Rectal smooth muscle tissue (tissue), 1 donor: ENCODE results near the gene PCDHAC2.

Source experiments
- H3K27ac ChIP-seq: one replicate; pipeline ENCODE4 v1.7.0; 2013; ENCODE audit warnings: low read depth, low read length, inconsistent platforms
- H3K27me3 ChIP-seq: one replicate; pipeline ENCODE4 v1.7.0; 2013; ENCODE audit warnings: low read length; ENCODE audit not compliant: control insufficient read depth, insufficient read depth
- H3K36me3 ChIP-seq: one replicate; pipeline ENCODE4 v1.7.0; 2013; ENCODE audit warnings: low read length; ENCODE audit not compliant: control insufficient read depth, insufficient read depth
- H3K4me1 ChIP-seq: one replicate; pipeline ENCODE4 v1.7.0; 2013; ENCODE audit warnings: low read length; ENCODE audit not compliant: control insufficient read depth, insufficient read depth
- H3K4me3 ChIP-seq: one replicate; pipeline ENCODE4 v1.7.0; 2013; ENCODE audit warnings: low read length
- H3K9ac ChIP-seq: one replicate; pipeline ENCODE4 v1.7.0; 2013; ENCODE audit warnings: low read length

PCDHAC2 gene, protein sequence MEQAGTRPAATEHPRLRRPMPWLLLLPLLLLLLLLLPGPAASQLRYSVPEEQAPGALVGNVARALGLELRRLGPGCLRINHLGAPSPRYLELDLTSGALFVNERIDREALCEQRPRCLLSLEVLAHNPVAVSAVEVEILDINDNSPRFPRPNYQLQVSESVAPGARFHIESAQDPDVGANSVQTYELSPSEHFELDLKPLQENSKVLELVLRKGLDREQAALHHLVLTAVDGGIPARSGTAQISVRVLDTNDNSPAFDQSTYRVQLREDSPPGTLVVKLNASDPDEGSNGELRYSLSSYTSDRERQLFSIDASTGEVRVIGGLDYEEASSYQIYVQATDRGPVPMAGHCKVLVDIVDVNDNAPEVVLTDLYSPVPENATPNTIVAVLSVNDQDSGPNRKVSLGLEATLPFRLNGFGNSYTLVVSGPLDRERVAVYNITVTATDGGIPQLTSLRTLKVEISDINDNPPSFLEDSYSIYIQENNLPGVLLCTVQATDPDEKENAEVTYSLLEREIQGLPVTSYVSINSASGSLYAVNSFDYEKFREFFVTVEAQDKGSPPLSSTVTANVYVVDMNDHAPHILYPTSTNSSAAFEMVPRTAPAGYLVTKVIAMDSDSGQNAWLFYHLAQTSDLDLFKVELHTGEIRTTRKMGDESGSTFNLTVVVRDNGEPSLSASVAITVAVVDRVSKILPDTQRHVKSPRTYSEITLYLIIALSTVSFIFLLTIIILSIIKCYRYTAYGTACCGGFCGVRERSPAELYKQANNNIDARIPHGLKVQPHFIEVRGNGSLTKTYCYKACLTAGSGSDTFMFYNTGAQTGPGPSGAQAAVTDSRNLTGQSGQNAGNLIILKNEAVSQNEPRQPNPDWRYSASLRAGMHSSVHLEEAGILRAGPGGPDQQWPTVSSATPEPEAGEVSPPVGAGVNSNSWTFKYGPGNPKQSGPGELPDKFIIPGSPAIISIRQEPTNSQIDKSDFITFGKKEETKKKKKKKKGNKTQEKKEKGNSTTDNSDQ

DNA sequence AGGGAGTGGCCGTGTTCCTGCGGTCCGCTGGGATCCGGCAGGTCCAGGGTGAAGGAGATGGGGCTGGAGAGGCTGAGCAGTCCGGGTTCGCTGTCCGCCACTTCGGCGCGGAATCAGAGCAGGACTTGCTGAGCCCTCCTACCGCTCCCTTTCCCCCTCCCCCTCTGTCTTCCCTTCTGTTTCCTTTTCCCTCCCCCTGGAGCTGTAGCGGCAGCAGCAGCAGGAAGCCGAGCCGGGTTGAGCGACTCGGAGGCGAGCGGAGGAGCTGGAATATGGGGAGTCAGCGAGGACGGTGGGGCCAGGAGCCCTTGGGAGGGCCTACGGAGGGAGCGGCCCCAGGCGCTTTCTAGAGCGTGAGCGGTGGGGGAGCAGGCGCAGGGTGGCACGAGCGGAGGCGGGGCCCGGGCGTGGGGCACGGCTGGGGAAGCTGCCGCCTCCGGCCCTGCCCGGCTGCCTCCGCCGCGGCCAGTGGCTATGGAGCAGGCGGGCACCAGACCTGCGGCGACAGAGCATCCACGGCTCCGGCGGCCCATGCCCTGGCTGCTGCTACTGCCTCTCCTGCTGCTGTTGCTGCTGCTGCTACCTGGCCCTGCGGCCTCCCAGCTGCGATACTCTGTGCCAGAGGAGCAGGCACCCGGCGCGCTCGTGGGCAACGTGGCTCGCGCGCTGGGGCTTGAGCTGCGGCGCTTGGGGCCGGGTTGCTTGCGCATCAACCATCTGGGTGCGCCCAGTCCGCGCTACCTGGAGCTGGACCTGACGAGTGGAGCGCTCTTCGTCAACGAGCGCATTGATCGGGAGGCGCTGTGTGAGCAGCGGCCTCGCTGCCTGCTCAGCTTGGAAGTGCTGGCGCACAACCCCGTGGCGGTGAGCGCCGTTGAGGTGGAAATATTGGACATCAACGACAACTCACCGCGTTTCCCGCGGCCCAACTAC is at the start of gene PCDHAC2:
Gene PCDHAC2, plus strand, starts transcription at position 184 of the 933 bp plus-strand sequence. Its CDS starts 291 bp downstream, at position 475.
- Histone ChIP-seq H3K4me1 (peaks cover 2% of the 10 kb centered on the region), H3K27me3 (no peaks in the 10 kb centered on the region), H3K4me3 (peak within 1 kb of the TSS; percentile 44), H3K36me3 (no peaks in the 10 kb centered on the region), H3K9ac (no peak within 1 kb of the TSS), H3K27ac (no peak within 1 kb of the TSS)

DNA sequence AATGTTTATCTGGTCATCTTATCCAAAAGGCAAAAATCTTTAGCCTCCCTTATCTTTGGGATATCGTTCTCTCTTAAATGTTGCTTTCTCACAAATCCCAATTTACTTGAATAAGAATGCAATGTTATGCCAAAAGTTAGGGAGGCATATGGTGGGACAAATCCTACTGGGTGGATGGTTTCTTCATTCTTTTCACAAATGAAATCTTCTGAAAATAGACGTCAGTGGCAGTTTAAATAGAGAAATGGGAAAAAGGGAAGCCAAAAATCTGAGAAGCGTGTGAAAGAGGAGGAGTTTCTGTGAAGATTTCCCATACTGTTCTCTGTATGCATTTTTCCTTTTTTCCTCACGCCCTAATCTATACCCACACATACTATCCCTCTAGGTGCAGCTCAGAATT is 42.7 kb upstream of the PCDHAC2 start:
- Histone ChIP-seq H3K4me1 (no peaks in the 10 kb centered on the region), H3K27me3 (no peaks in the 10 kb centered on the region), H3K4me3 (no peak overlapping the region), H3K36me3 (no peaks in the 10 kb centered on the region), H3K27ac (no peak overlapping the region), H3K9ac (no peak overlapping the region)

DNA sequence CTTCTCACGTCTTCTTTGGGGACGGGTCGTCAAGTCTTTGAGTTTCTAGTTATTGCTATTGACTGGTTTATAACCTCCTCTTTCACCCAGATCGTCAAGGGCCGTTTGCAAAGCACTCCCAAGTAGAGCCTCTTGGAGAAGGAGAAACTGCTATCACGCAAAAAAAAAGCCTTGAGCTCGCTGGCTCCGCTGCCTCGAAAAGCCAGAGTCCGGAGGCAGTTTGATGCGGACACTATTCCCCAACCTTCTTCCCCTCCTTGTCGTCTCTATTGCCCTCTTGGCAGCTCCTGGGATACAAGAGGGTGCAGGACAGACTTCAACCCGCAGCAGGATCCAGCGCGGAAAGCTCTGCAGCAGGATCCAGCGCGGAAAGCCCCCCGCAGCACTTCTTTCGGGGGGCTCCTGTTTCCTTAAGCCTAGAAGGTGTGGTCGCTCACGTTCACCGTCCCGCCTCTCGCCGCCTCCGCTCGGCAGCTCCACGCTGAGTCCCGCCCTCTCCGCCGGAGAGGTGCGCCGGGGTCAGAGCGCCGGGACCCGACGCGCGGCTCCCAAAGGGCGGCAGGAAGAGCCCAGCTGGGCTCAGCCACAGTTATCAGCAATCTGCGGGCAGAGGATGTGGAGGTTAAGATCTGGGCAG is 40.4 kb upstream of the PCDHAC2 start, which contains the start of gene PCDHAC1:
Gene PCDHAC1, plus strand, starts transcription at position 494 of the 637 bp plus-strand sequence. CDS start 594 bp downstream, outside the sequence.
- H3K36me3 ChIP-seq, result no peaks in the 10 kb centered on the region
- H3K9ac ChIP-seq, result no peak within 1 kb of the TSS
- H3K4me3 ChIP-seq, result peak within 1 kb of the TSS; percentile 68
- no peaks in the 10 kb centered on the region for H3K4me1 ChIP-seq
- no peaks in the 10 kb centered on the region for H3K27me3 ChIP-seq
- H3K27ac ChIP-seq, result no peak within 1 kb of the TSS

DNA sequence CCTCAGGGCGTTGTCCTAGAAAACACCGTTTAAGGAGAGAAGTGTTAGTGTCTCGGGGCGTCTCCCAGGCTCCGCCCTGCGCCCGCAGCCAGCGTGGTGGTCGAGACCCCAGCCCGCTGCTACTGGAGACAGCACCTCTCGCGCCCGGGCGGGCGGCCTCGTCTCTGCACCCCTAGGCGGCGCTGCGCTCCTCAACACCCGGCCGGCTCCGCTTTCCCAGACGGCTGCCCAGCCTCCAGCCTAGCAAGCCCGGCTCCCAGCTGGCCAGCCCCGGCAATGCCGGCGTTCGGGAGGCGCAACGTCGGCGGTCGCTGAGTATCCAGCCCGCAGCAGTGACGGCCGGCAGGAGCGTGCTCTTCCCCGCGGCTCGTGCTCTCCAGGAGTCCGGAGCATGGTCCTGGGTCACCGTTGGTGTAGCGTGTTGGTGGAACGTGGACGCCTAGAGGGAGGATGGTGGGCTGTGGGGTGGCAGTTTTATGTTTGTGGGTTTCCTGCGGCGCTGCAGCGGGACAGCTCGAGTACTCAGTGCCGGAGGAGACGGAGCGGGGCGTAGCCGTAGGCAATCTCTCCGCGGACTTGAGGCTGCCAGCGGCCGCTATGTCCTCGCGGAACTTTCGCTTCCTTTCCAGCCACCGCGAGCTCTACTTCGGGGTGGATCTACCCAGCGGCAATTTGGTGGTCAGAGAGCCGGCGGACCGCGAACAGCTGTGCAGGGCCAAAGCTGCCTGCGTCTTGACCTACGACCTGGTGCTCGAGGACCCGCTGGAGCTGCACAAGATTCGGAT is 39.6 kb upstream of the PCDHAC2 start:
- Histone ChIP-seq H3K9ac (no peak overlapping the region), H3K27me3 (no peaks in the 10 kb centered on the region), H3K4me3 (peak overlapping the region; percentile 68), H3K27ac (no peak overlapping the region), H3K36me3 (no peaks in the 10 kb centered on the region), H3K4me1 (no peaks in the 10 kb centered on the region)

DNA sequence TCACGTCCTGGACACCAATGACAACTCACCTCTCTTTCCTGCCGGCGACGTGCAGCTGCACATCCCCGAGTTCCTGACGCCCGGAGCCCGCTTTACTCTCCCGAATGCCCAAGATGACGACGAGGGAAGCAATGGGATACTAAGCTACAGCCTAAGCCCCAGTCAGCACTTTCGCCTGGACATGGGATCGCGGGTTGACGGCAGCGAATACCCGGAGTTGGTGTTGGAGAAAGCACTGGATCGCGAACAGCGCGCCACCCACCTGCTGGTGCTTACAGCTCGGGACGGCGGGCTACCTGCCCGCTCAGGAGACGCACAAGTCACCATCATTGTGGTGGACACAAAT is 39.1 kb upstream of the PCDHAC2 start:
- Histone ChIP-seq H3K4me3 (peak overlapping the region; percentile 68), H3K36me3 (no peaks in the 10 kb centered on the region), H3K27ac (no peak overlapping the region), H3K9ac (no peak overlapping the region), H3K27me3 (no peaks in the 10 kb centered on the region), H3K4me1 (no peaks in the 10 kb centered on the region)

DNA sequence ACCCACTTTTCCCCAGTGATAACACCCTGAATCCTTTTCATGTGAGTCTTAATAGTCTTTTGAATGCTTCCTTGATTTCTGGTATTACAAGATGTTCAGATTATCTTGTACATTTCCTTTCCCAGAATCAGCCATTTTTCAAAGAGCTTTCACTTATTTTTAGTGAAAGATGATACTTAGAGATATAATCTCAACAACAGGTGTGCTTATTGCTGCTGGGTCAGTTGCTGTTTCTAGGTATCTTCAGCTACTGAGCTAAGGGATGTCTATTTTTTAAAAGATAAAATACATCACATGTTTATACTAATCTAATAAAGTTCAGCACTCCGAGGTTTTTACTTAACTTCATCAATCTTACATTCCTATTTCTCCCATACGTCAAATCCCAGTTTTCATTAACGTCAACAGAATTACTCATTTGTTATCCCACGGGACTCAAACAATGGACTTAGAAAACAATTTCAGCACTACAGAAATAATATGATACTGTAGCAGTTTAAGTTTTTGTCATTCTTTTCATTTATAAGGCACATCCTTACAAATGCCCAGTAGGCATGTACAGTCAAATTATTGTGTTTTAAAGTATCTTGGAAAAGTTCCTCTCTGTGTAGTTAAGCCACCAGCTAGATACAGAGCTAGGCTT is 31.2 kb upstream of the PCDHAC2 start:
- Histone ChIP-seq H3K27me3 (no peaks in the 10 kb centered on the region), H3K9ac (no peak overlapping the region), H3K36me3 (no peaks in the 10 kb centered on the region), H3K27ac (no peak overlapping the region), H3K4me3 (no peak overlapping the region), H3K4me1 (no peaks in the 10 kb centered on the region)

DNA sequence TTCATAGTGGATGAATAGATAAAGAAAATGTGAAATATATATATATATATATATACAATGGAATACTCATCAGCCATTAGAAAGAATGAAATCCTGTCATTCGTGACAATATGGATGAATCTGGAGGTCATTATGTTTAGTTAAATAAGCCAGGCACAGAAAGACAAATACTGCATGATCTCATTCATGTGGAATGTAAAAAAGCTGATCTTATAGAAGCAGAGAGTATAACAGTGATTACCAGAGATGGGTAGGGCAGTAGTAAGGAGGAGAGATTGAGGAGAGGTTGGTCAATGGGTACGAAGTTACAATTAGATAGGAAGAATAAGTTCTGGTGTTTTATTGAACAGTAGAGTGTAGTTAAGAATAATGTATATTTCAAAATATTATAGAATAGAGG is 19.7 kb upstream of the PCDHAC2 start:
- H3K27me3 ChIP-seq, result no peaks in the 10 kb centered on the region
- no peaks in the 10 kb centered on the region for H3K36me3 ChIP-seq
- H3K27ac ChIP-seq, result no peak overlapping the region
- H3K4me3 ChIP-seq, result no peak overlapping the region
- no peaks in the 10 kb centered on the region for H3K4me1 ChIP-seq
- H3K9ac ChIP-seq, result no peak overlapping the region

DNA sequence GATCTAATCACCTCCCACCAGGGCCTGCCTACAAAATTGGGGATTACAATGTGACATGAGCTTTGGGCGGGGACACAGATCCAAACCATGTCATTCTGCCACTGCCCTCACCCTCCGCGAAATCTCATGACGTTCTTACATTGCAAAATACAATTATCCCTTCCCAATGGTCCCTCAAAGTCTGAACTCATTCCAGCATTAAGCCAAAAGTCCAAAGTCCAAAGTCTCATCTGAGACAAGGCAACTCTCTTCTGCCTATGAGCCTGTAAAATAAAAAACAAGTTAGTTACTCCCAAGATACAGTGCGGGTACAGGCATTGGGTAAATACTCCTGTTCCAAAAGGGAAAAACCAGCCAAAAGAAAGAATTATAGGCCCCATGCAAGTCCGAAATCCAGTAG is 14.6 kb upstream of the PCDHAC2 start:
- Histone ChIP-seq H3K36me3 (no peaks in the 10 kb centered on the region), H3K27me3 (no peaks in the 10 kb centered on the region), H3K4me1 (no peaks in the 10 kb centered on the region), H3K4me3 (no peak overlapping the region), H3K9ac (no peak overlapping the region), H3K27ac (no peak overlapping the region)

DNA sequence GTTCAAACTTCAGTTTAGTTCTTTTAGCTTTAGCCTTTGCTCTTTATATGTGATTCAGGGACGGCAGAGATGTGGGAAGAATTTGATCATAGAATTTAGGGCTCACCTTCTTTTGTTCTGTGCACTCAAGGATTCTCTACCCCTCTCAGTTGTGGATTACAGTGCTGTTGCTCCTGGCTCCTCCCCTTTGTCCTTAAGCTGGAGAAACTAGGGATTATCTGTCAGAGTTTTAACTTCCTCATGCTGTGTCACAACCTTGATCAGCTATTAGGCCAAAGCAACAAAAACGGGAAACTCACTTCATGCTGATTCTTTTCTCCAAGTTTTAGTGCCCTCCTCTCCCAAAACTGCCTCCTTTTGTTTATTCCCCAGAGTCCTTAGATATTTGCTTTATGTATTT is 13.0 kb upstream of the PCDHAC2 start:
- H3K9ac ChIP-seq, result no peak overlapping the region
- H3K4me3 ChIP-seq, result no peak overlapping the region
- no peaks in the 10 kb centered on the region for H3K4me1 ChIP-seq
- H3K27me3 ChIP-seq, result no peaks in the 10 kb centered on the region
- H3K36me3 ChIP-seq, result no peaks in the 10 kb centered on the region
- H3K27ac ChIP-seq, result no peak overlapping the region

DNA sequence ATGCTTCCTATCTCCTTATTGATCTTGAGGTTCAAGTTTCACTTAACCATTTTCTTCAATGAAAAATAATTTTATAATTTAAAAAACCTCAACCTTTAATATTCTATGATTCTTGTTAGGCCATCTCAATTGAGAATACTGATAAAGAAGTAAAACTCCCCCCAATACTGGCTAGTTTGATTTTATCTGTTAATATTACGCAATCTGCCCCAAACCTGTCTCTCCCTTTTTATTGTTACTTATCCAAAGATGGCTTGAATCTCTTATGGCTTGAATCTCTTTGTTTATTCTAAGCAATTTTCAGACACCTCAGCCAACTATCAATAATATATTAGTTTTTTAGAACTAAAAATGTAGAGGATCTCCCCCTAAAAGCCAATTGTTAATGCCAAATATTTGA is 4.1 kb upstream of the PCDHAC2 start:
- H3K4me3 ChIP-seq, result no peak overlapping the region
- H3K9ac ChIP-seq, result no peak overlapping the region
- H3K36me3 ChIP-seq, result no peaks in the 10 kb centered on the region
- peaks cover 2% of the 10 kb centered on the region for H3K4me1 ChIP-seq
- no peak overlapping the region for H3K27ac ChIP-seq
- no peaks in the 10 kb centered on the region for H3K27me3 ChIP-seq
